GM23248 (cell line): ENCODE data around the gene ZNF862. TPM values are rescaled to one million over a fixed set of nuclear protein-coding genes. Genes with fewer than 3 reads are reported as not detected.

Source experiments
- DNase-seq: peaks from one replicate; pipeline ENCODE4 v3.0.0-alpha.2; 2015
- H2AFZ ChIP-seq: fragments of 200-600 bp; sonication (generic); 2 replicates; pipeline ENCODE4 v1.6.1; 2016; ENCODE audit warnings: antibody characterized with exemption
- H3F3A ChIP-seq: fragments of 200-600 bp; sonication (generic); 2 replicates; pipeline ENCODE4 v1.6.1; 2016; ENCODE audit warnings: mild to moderate bottlenecking, antibody characterized with exemption, mixed run types; ENCODE audit not compliant: insufficient read depth
- H3K27ac ChIP-seq: fragments of 200-600 bp; sonication (generic); 2 replicates; pipeline ENCODE4 v1.5.1; 2016; ENCODE audit warnings: mild to moderate bottlenecking
- H3K27me3 ChIP-seq: fragments of 200-600 bp; sonication (generic); replicated peaks from 2 replicates; pipeline ENCODE4 v1.6.1; 2016; ENCODE audit warnings: mild to moderate bottlenecking; ENCODE audit not compliant: insufficient read depth
- H3K36me3 ChIP-seq: fragments of 200-600 bp; sonication (generic); 2 replicates; pipeline ENCODE4 v1.6.1; 2016; ENCODE audit warnings: low read depth, mild to moderate bottlenecking
- H3K4me1 ChIP-seq: fragments of 200-600 bp; sonication (generic); 2 replicates; pipeline ENCODE4 v1.6.1; 2016; ENCODE audit warnings: mild to moderate bottlenecking; ENCODE audit not compliant: insufficient read depth
- H3K4me2 ChIP-seq: fragments of 200-600 bp; sonication (generic); one replicate; pipeline ENCODE4 v1.6.1; 2016; ENCODE audit warnings: mild to moderate bottlenecking; ENCODE audit not compliant: unreplicated experiment
- H3K4me3 ChIP-seq: fragments of 200-600 bp; sonication (generic); 2 replicates; pipeline ENCODE4 v1.5.1; 2016; ENCODE audit warnings: mild to moderate bottlenecking
- H3K79me2 ChIP-seq: fragments of 200-600 bp; sonication (generic); 2 replicates; pipeline ENCODE4 v1.6.1; 2016; ENCODE audit warnings: mild to moderate bottlenecking; ENCODE audit not compliant: insufficient read depth
- H3K9ac ChIP-seq: fragments of 200-600 bp; sonication (generic); 2 replicates; pipeline ENCODE4 v1.6.1; 2016; ENCODE audit warnings: mild to moderate bottlenecking
- H3K9me2 ChIP-seq: fragments of 200-600 bp; sonication (generic); 2 replicates; pipeline ENCODE4 v1.6.1; 2016; ENCODE audit warnings: mixed run types, mild to moderate bottlenecking, moderate library complexity; ENCODE audit not compliant: insufficient read depth
- H3K9me3 ChIP-seq: fragments of 200-600 bp; sonication (generic); one replicate; pipeline ENCODE4 v1.6.1; 2017; ENCODE audit warnings: low read depth
- H4K20me1 ChIP-seq: fragments of 200-600 bp; sonication (generic); 2 replicates; pipeline ENCODE4 v1.6.0; 2016; ENCODE audit not compliant: insufficient read depth
- EZH2 ChIP-seq: fragments of 200-600 bp; sonication (generic); IDR thresholded peaks from 2 replicates; pipeline ENCODE4 v1.6.1; 2018; ENCODE audit warnings: antibody characterized with exemption, mild to moderate bottlenecking; ENCODE audit not compliant: insufficient read depth, poor library complexity, severe bottlenecking
- EZH2phosphoT487 ChIP-seq: fragments of 200-600 bp; sonication (generic); IDR thresholded peaks from 2 replicates; pipeline ENCODE4 v1.6.1; 2018; ENCODE audit warnings: antibody characterized with exemption, moderate library complexity, mild to moderate bottlenecking, low read depth; ENCODE audit not compliant: insufficient read depth
- WGBS, 2 experiments: methylation state at CpG; one replicate each; pipeline ENCODE4 v1.1.6; 2015 to 2017; ENCODE audit warnings: low lambda C conversion rate in 2 of 2, low coverage in 1 of 2; ENCODE audit errors: missing lambda C conversion rate in 2 of 2; 5-methylcytosine and 5-hydroxymethylcytosine counted together
- in situ Hi-C: fragments of 300-500 bp; cut with MboI; formaldehyde crosslinking; loops from 2 replicates; pipeline ENCODE4 v1.15.0; 2020
- polyA plus RNA-seq: library from polyadenylated mRNA; unstranded; fragments of >200 nt; fragmentation: Nextera tagmentation; extraction: Ambion mirVana; gene quantifications from 2 replicates; pipeline ENCODE4 v1.2.1, GENCODE V29; 2016
- total RNA-seq: library from RNA; depleted of rRNA; stranded (reverse); fragments of >200 nt; shearing (Covaris generic); gene quantifications from 2 replicates; pipeline ENCODE4 v1.2.3, GENCODE V29; 2014

ZNF862 gene
- total and polyA plus RNA-seq, 2 experiments from 2014 or later, result 3.5 to 9.7 TPM

GRCh38 chr7:149851449-149851848, 13.3 kb downstream of the ZNF862 start:
- Histone ChIP-seq H3F3A (0 out of 2 replicates have a peak, but pooled peaks cover 4% of the 10 kb centered on the region), H3K36me3 (peaks cover 8% of the 10 kb centered on the region; the same call in 1 of the 2 replicates), H3K9me3 (no peaks in the 10 kb centered on the region), H3K79me2 (no peaks in the 10 kb centered on the region), H3K4me3 (no peak overlapping the region), H3K9ac (no peak overlapping the region), H3K27me3 (no peaks in the 10 kb centered on the region), H3K27ac (no peak overlapping the region), H3K4me2 (no peak overlapping the region), H3K4me1 (peaks cover 15% of the 10 kb centered on the region), H4K20me1 (no peaks in the 10 kb centered on the region), H2AFZ (no peak overlapping the region), H3K9me2 (no peaks in the 10 kb centered on the region)
- no peak for DNase-seq
- 85 to 88% methylated on average over 9 of the region's 9 CpGs for WGBS, 2 experiments
- in situ Hi-C loops, result no loop called here
- TF ChIP-seq EZH2phosphoT487, result no peak
- no peak for TF ChIP-seq EZH2

- H3K4me2 ChIP-seq, result no peak overlapping the region
- in situ Hi-C loops, result no loop called here
Measured at GRCh38 chr7:149853157-149853556, 15.0 kb downstream of the ZNF862 start.

GRCh38 chr7:149854611-149855360, 16.6 kb downstream of the ZNF862 start:
- Histone ChIP-seq H3K27me3 (no peaks in the 10 kb centered on the region), H3K36me3 (no peaks in the 10 kb centered on the region), H4K20me1 (no peaks in the 10 kb centered on the region), H3K9me2 (no peaks in the 10 kb centered on the region), H3K4me3 (no peak overlapping the region), H3K4me1 (peaks cover 15% of the 10 kb centered on the region), H3K9ac (no peak overlapping the region), H3K4me2 (no peak overlapping the region), H3F3A (0 out of 2 replicates have a peak, but pooled peaks cover 4% of the 10 kb centered on the region), H3K9me3 (no peaks in the 10 kb centered on the region), H3K27ac (no peak overlapping the region), H2AFZ (no peak overlapping the region), H3K79me2 (no peaks in the 10 kb centered on the region)
- TF ChIP-seq EZH2, result no peak
- TF ChIP-seq EZH2phosphoT487, result no peak
- peak; percentile 63 for DNase-seq
- in situ Hi-C loops, result no loop called here
- WGBS, 2 experiments, result 30 to 35% methylated on average over 13 of the region's 13 CpGs

More at GRCh38 chr7:149853157-149853556, 15.0 kb downstream of the ZNF862 start:
- no peaks in the 10 kb centered on the region for H3K79me2 ChIP-seq
- no peak overlapping the region for H3K9ac ChIP-seq
- WGBS, 2 experiments, result 93 to 96% methylated on average over 9 of the region's 9 CpGs
- TF ChIP-seq EZH2 (no peak), EZH2phosphoT487 (no peak)
- H4K20me1 ChIP-seq, result no peaks in the 10 kb centered on the region
- H3K36me3 ChIP-seq, result peaks cover 8% of the 10 kb centered on the region; the same call in 1 of the 2 replicates
- no peak for DNase-seq
- 0 out of 2 replicates have a peak, but pooled peaks cover 4% of the 10 kb centered on the region for H3F3A ChIP-seq
- no peaks in the 10 kb centered on the region for H3K9me2 ChIP-seq
- H3K4me1 ChIP-seq, result peaks cover 15% of the 10 kb centered on the region
- H3K27ac ChIP-seq, result no peak overlapping the region
- H3K27me3 ChIP-seq, result no peaks in the 10 kb centered on the region
- H3K4me3 ChIP-seq, result no peak overlapping the region
- H3K9me3 ChIP-seq, result no peaks in the 10 kb centered on the region
- H2AFZ ChIP-seq, result no peak overlapping the region

- H3K4me2 ChIP-seq, result no peak overlapping the region
Measured at GRCh38 chr7:149855361-149856305, 17.5 kb downstream of the ZNF862 start.

More at GRCh38 chr7:149855361-149856305, 17.5 kb downstream of the ZNF862 start:
- H3K9me2 ChIP-seq, result no peaks in the 10 kb centered on the region
- peaks cover 15% of the 10 kb centered on the region for H3K4me1 ChIP-seq
- peak; percentile 52 for DNase-seq
- H3F3A ChIP-seq, result 0 out of 2 replicates have a peak, but pooled peaks cover 4% of the 10 kb centered on the region
- H3K9ac ChIP-seq, result no peak overlapping the region
- no peaks in the 10 kb centered on the region for H3K9me3 ChIP-seq
- no peaks in the 10 kb centered on the region for H3K27me3 ChIP-seq
- no peaks in the 10 kb centered on the region for H3K36me3 ChIP-seq
- in situ Hi-C loops, result no loop called here
- H4K20me1 ChIP-seq, result no peaks in the 10 kb centered on the region
- no peak overlapping the region for H3K4me3 ChIP-seq
- 69 to 70% methylated on average over 16 of the region's 16 CpGs for WGBS, 2 experiments
- no peak overlapping the region for H2AFZ ChIP-seq
- TF ChIP-seq EZH2phosphoT487 (no peak), EZH2 (no peak)
- H3K27ac ChIP-seq, result no peak overlapping the region
- H3K79me2 ChIP-seq, result no peaks in the 10 kb centered on the region
